OCI-LY7 (cell line): Measurements from ENCODE around the gene FUCA2. TPM values are rescaled to one million over a fixed set of nuclear protein-coding genes. Genes with fewer than 3 reads are reported as not detected.
A peak's percentile ranks its signal among the peaks of the same experiment; 100 is the strongest.

Source experiments
- BruUV-seq: library from RNA; stranded (reverse); fragments of 400-500 nt; replicated peaks from 2 replicates; lab custom pipeline; 2021; lab: Mats Ljungman, UMichigan
- CTCF ChIA-PET: fragments of 300-600 bp; sonication (Branson Sonifier 250); formaldehyde crosslinking; loops from one replicate; lab custom pipeline; 2022; ENCODE audit warnings: antibody characterized with exemption; ENCODE audit not compliant: unreplicated experiment; lab: Charles Lee
- POLR2A ChIA-PET: fragments of 300-600 bp; sonication (Branson Sonifier 250); formaldehyde crosslinking; loops from one replicate; lab custom pipeline; 2022; ENCODE audit warnings: antibody characterized with exemption; lab: Charles Lee
- DNase-seq: peaks from one replicate; pipeline ENCODE4 v3.0.0-alpha.2; 2015; ENCODE audit warnings: low spot score
- H2AFZ ChIP-seq: fragments of 200-600 bp; sonication (generic), shearing (Covaris generic); 2 replicates; pipeline ENCODE4 v1.6.1; 2014; ENCODE audit warnings: mild to moderate bottlenecking, antibody characterized with exemption, low read length, moderate library complexity
- H3K27ac ChIP-seq: fragments of 200-600 bp; sonication (generic); 2 replicates; pipeline ENCODE4 v1.5.1; 2014; ENCODE audit warnings: mixed run types, low read depth, mild to moderate bottlenecking, moderate library complexity, low read length, inconsistent platforms; ENCODE audit not compliant: poor library complexity, severe bottlenecking
- H3K36me3 ChIP-seq: fragments of 200-600 bp; sonication (generic); 2 replicates; pipeline ENCODE4 v1.6.1; 2014; ENCODE audit warnings: mild to moderate bottlenecking, antibody characterized with exemption, low read length, moderate library complexity, mixed read lengths; ENCODE audit not compliant: insufficient read depth
- H3K4me1 ChIP-seq: fragments of 200-600 bp; sonication (generic); 2 replicates; pipeline ENCODE4 v1.5.1; 2014; ENCODE audit warnings: mild to moderate bottlenecking, low read length; ENCODE audit not compliant: insufficient read depth, poor library complexity, severe bottlenecking
- H3K4me2 ChIP-seq: fragments of 200-600 bp; sonication (generic); 2 replicates; pipeline ENCODE4 v1.6.1; 2014; ENCODE audit warnings: mild to moderate bottlenecking, low read length
- H3K4me3 ChIP-seq: fragments of 200-600 bp; sonication (generic); 2 replicates; pipeline ENCODE4 v1.5.1; 2014; ENCODE audit warnings: mild to moderate bottlenecking, low read depth, low read length; ENCODE audit not compliant: poor library complexity, severe bottlenecking
- H3K79me2 ChIP-seq: fragments of 200-600 bp; sonication (generic); 2 replicates; pipeline ENCODE4 v1.6.1; 2016; ENCODE audit warnings: low read depth, mild to moderate bottlenecking, low read length, moderate library complexity, mixed read lengths; ENCODE audit not compliant: insufficient read depth
- H3K9me2 ChIP-seq: fragments of 200-600 bp; sonication (generic); 2 replicates; pipeline ENCODE4 v1.6.1; 2016; ENCODE audit warnings: mild to moderate bottlenecking, low read length, mixed read lengths; ENCODE audit not compliant: insufficient read depth
- H3K9me3 ChIP-seq: fragments of 200-600 bp; sonication (generic); 2 replicates; pipeline ENCODE4 v1.6.1; 2014; ENCODE audit warnings: mild to moderate bottlenecking, mixed run types, low read length, mixed read lengths
- H4K20me1 ChIP-seq: fragments of 200-600 bp; sonication (generic); 2 replicates; pipeline ENCODE4 v1.6.1; 2014; ENCODE audit warnings: mild to moderate bottlenecking, antibody characterized with exemption, low read length, moderate library complexity, mixed read lengths; ENCODE audit not compliant: insufficient read depth
- CTCF ChIP-seq: fragments of 200-600 bp; sonication (generic); conservative IDR thresholded peaks from 2 replicates; pipeline ENCODE4 v1.5.1; 2014; ENCODE audit warnings: mild to moderate bottlenecking, antibody characterized with exemption, low read length, moderate library complexity, mixed read lengths
- EZH2phosphoT487 ChIP-seq: fragments of 200-600 bp; sonication (generic); IDR thresholded peaks from 2 replicates; pipeline ENCODE4 v1.6.1; 2018; ENCODE audit warnings: low read depth, borderline replicate concordance, mild to moderate bottlenecking, mixed run types, antibody characterized with exemption, low read length, moderate library complexity, mixed read lengths
- intact Hi-C: fragments of 100-400 bp; cut with micrococcal nuclease; formaldehyde crosslinking; loops from one replicate; pipeline ENCODE4 v1.10.0; 2022; ENCODE audit not compliant: unreplicated experiment
- total RNA-seq, 2 experiments: library from RNA; depleted of rRNA in 1 of 2; stranded (reverse); fragments of >200 nt in 1 of 2; shearing (Covaris generic) in 1 of 2; gene quantifications; 2 replicates each; pipeline ENCODE4 v1.2.3, GENCODE V29; 2014 to 2022

FUCA2 gene
- total RNA-seq, 2 experiments from 2014 or later: not detected

GRCh38 chr6:143528164-143528811 lies 16.8 kb upstream of the FUCA2 start:
- no peak overlapping the region for H3K4me2 ChIP-seq
- POLR2A ChIA-PET: interaction anchor here (0.8 kb wide), 1 partner anchor 10 kb away, joined by 3 read pairs; no protein-coding TSS in a partner anchor

GRCh38 chr6:143527677-143528076 lies 16.2 kb upstream of the FUCA2 start:
- no peaks in the 10 kb centered on the region for H3K9me3 ChIP-seq
- no peaks in the 10 kb centered on the region for H3K36me3 ChIP-seq
- intact Hi-C loops: no loop called here
- DNase-seq: no peak
- TF ChIP-seq CTCF: no peak
- TF ChIP-seq EZH2phosphoT487: no peak
- H3K4me1 ChIP-seq: no peaks in the 10 kb centered on the region
- ChIA-PET POLR2A (no interaction called here), CTCF (no interaction called here)
- no peaks in the 10 kb centered on the region for H4K20me1 ChIP-seq
- H2AFZ ChIP-seq: no peak overlapping the region
- H3K79me2 ChIP-seq: no peaks in the 10 kb centered on the region
- no peak overlapping the region for H3K27ac ChIP-seq
- H3K9me2 ChIP-seq: no peaks in the 10 kb centered on the region
- H3K4me2 ChIP-seq: no peak overlapping the region
- H3K4me3 ChIP-seq: no peak overlapping the region
- no TSS peak for BruUV-seq

More at GRCh38 chr6:143528164-143528811, 16.8 kb upstream of the FUCA2 start:
- no peaks in the 10 kb centered on the region for H3K4me1 ChIP-seq
- BruUV-seq: no TSS peak
- H3K9me2 ChIP-seq: no peaks in the 10 kb centered on the region
- no peaks in the 10 kb centered on the region for H3K9me3 ChIP-seq
- intact Hi-C loops: no loop called here
- no peaks in the 10 kb centered on the region for H3K36me3 ChIP-seq
- peak overlapping the region; percentile 87; the same call in 1 of the 2 replicates for H2AFZ ChIP-seq
- TF ChIP-seq EZH2phosphoT487 (no peak), CTCF (no peak)
- DNase-seq: no peak
- CTCF ChIA-PET: no interaction called here
- H3K4me3 ChIP-seq: no peak overlapping the region
- no peak overlapping the region for H3K27ac ChIP-seq
- no peaks in the 10 kb centered on the region for H4K20me1 ChIP-seq
- H3K79me2 ChIP-seq: no peaks in the 10 kb centered on the region

- CTCF ChIA-PET: no interaction called here
- POLR2A ChIA-PET: no interaction called here
- H3K36me3 ChIP-seq: no peaks in the 10 kb centered on the region
- DNase-seq: no peak
- no peak overlapping the region for H3K27ac ChIP-seq
- H4K20me1 ChIP-seq: no peaks in the 10 kb centered on the region
- H3K4me3 ChIP-seq: no peak overlapping the region
- H2AFZ ChIP-seq: no peak overlapping the region
- no peak overlapping the region for H3K4me2 ChIP-seq
- H3K4me1 ChIP-seq: no peaks in the 10 kb centered on the region
- no TSS peak for BruUV-seq
- H3K9me3 ChIP-seq: no peaks in the 10 kb centered on the region
- intact Hi-C loops: no loop called here
- no peaks in the 10 kb centered on the region for H3K9me2 ChIP-seq
- TF ChIP-seq CTCF (no peak), EZH2phosphoT487 (no peak)
- H3K79me2 ChIP-seq: no peaks in the 10 kb centered on the region
Measured at GRCh38 chr6:143525356-143525755, 13.8 kb upstream of the FUCA2 start.
